GM12878 (cell line): Measurements from ENCODE around the gene RSPRY1. TPM values are rescaled to one million over a fixed set of nuclear protein-coding genes. Genes with fewer than 3 reads are reported as not detected.
A peak's percentile ranks its signal among the peaks of the same experiment; 100 is the strongest.

Experiments used
- ATAC-seq: fragments of 200-7000 bp; cut with Tn5 transposase; 3 replicates; pipeline ENCODE4 v1.9.1; 2020; ENCODE audit warnings: mild to moderate bottlenecking, moderate library complexity
- BruUV-seq: library from RNA; stranded (reverse); fragments of 400-500 nt; replicated peaks from 2 replicates; lab custom pipeline; 2021; lab: Mats Ljungman, UMichigan
- CTCF ChIA-PET: fragments of 300-600 bp; sonication (Branson Sonifier 250); formaldehyde crosslinking; extraction: SDS; loops from one replicate; lab custom pipeline; 2021; ENCODE audit warnings: inconsistent platforms; lab: Yijun Ruan, JAX
- POLR2A ChIA-PET: fragments of 350-600 bp; formaldehyde crosslinking; extraction: SDS; loops from one replicate; lab custom pipeline; 2021; ENCODE audit warnings: inconsistent platforms; lab: Charles Lee
- RAD21 ChIA-PET: fragments of 300-600 bp; sonication (Branson Sonifier 250); formaldehyde crosslinking; loops from one replicate; lab custom pipeline; 2023; ENCODE audit warnings: antibody characterized with exemption; ENCODE audit not compliant: unreplicated experiment; lab: Charles Lee
- SMC1A ChIA-PET: fragments of 300-600 bp; sonication (Branson Sonifier 250); formaldehyde crosslinking; loops from one replicate; lab custom pipeline; 2023; ENCODE audit not compliant: unreplicated experiment, uncharacterized antibody; lab: Charles Lee
- DNase-seq: peaks from one replicate; pipeline ENCODE4 v3.0.0-alpha.2; 2011; ENCODE audit warnings: low read depth, low spot score
- FAIRE-seq: peaks from 3 replicates; lab custom pipeline; 2011; peaks lifted over from hg19 to GRCh38; lab: Jason Lieb, UNC
- H2AFZ ChIP-seq: 2 replicates; pipeline ENCODE4 v1.6.0; 2011; ENCODE audit warnings: low read depth, low read length, control low read depth; ENCODE audit not compliant: control insufficient read depth
- H3K27ac ChIP-seq: 2 replicates; pipeline ENCODE4 v1.5.1; 2011; ENCODE audit warnings: control low read depth; ENCODE audit not compliant: control insufficient read depth, insufficient read depth
- H3K27me3 ChIP-seq, 2 experiments: replicated peaks in 1 of 2; 2 replicates each; pipeline versions ENCODE4 v1.6.0 to v1.6.1; 2011; ENCODE audit warnings: low read length in 1 of 2; ENCODE audit not compliant: control insufficient read depth in 2 of 2, insufficient read depth in 2 of 2
- H3K36me3 ChIP-seq, 2 experiments: 2 replicates each; pipeline ENCODE4 v1.5.1; 2011; ENCODE audit warnings: low read length in 1 of 2; ENCODE audit not compliant: control insufficient read depth in 2 of 2, insufficient read depth in 2 of 2
- H3K4me1 ChIP-seq: 2 replicates; pipeline ENCODE4 v1.6.1; 2011; ENCODE audit warnings: mild to moderate bottlenecking, low read length, moderate library complexity, mixed read lengths; ENCODE audit not compliant: control insufficient read depth, insufficient read depth
- H3K4me2 ChIP-seq: 2 replicates; pipeline ENCODE4 v1.6.0; 2011; ENCODE audit warnings: control low read depth; ENCODE audit not compliant: control insufficient read depth, insufficient read depth
- H3K4me3 ChIP-seq: fragments of 200-600 bp; sonication (generic); 2 replicates; pipeline ENCODE4 v1.5.1; 2016
- H3K79me2 ChIP-seq: 2 replicates; pipeline ENCODE4 v1.6.0; 2011; ENCODE audit warnings: low read length; ENCODE audit not compliant: control insufficient read depth, insufficient read depth
- H3K9ac ChIP-seq: 2 replicates; pipeline ENCODE4 v1.8.0; 2011; ENCODE audit warnings: low read length, control low read depth, mixed read lengths; ENCODE audit not compliant: control insufficient read depth, insufficient read depth
- H3K9me3 ChIP-seq: replicated peaks from 3 replicates; pipeline ENCODE4 v1.5.1; 2011; ENCODE audit warnings: mild to moderate bottlenecking, low read length; ENCODE audit not compliant: control insufficient read depth, insufficient read depth
- H4K20me1 ChIP-seq: 2 replicates; pipeline ENCODE4 v1.6.0; 2011; ENCODE audit not compliant: control insufficient read depth, insufficient read depth
- BMI1 ChIP-seq: fragments of 450-650 bp; IDR thresholded peaks from 2 replicates; pipeline ENCODE4 v1.6.1; 2016; ENCODE audit warnings: mild to moderate bottlenecking, moderate library complexity, borderline replicate concordance
- E2F8 ChIP-seq: fragments of 450-650 bp; IDR thresholded peaks from 2 replicates; pipeline ENCODE4 v1.6.1; 2018; ENCODE audit warnings: mild to moderate bottlenecking, low read depth, moderate library complexity; ENCODE audit not compliant: partially characterized antibody
- HDAC2 ChIP-seq: fragments of 200-600 bp; sonication (generic); IDR thresholded peaks from 2 replicates; pipeline ENCODE4 v1.6.1; 2017
- IKZF2 ChIP-seq, 2 experiments: fragments of 450-650 bp; IDR thresholded peaks; 2 replicates each; pipeline ENCODE4 v1.6.1; 2017; ENCODE audit warnings: mild to moderate bottlenecking in 2 of 2, moderate library complexity in 2 of 2
- MYC ChIP-seq: IDR thresholded peaks from 2 replicates; pipeline ENCODE4 v1.6.1; 2011; ENCODE audit warnings: mild to moderate bottlenecking, low read length, moderate library complexity, inconsistent platforms; ENCODE audit not compliant: insufficient read depth, insufficient replicate concordance, insufficient read length, severe bottlenecking
- NR2F1 ChIP-seq: fragments of 450-650 bp; conservative IDR thresholded peaks from 2 replicates; pipeline ENCODE4 v1.6.1; 2017; ENCODE audit warnings: mild to moderate bottlenecking
- PAX5 ChIP-seq: IDR thresholded peaks from 2 replicates; pipeline ENCODE4 v1.6.1; 2011; ENCODE audit warnings: low read depth, low read length, borderline replicate concordance
- RAD21 ChIP-seq: IDR thresholded peaks from 2 replicates; pipeline ENCODE4 v1.6.1; 2011; ENCODE audit warnings: mild to moderate bottlenecking, low read depth, low read length, moderate library complexity; ENCODE audit not compliant: insufficient read depth
- RB1 ChIP-seq: fragments of 450-650 bp; formaldehyde crosslinking; IDR thresholded peaks from 2 replicates; pipeline ENCODE4 v1.6.1; 2017; ENCODE audit warnings: mild to moderate bottlenecking, borderline replicate concordance
- RUNX3 ChIP-seq: IDR thresholded peaks from 2 replicates; pipeline ENCODE4 v1.6.1; 2012; ENCODE audit warnings: low read length, inconsistent platforms
- STAT3 ChIP-seq: IDR thresholded peaks from 2 replicates; pipeline ENCODE4 v1.6.1; 2011; ENCODE audit warnings: low read depth, low read length, improper control_type of control experiment
- ZNF384 ChIP-seq: IDR thresholded peaks from 2 replicates; pipeline ENCODE4 v1.6.1; 2012; ENCODE audit warnings: low read depth, mild to moderate bottlenecking, low read length, improper control_type of control experiment, borderline replicate concordance
- WGBS: methylation state at CpG from one replicate; pipeline ENCODE4 v1.1.6; 2016; ENCODE audit warnings: low lambda C conversion rate; ENCODE audit not compliant: insufficient replicate concordance, insufficient coverage; ENCODE audit errors: missing lambda C conversion rate; 5-methylcytosine and 5-hydroxymethylcytosine counted together
- in situ Hi-C: fragments of 300-500 bp; cut with MboI; formaldehyde crosslinking; loops from 9 replicates; pipeline ENCODE4 v1.14.3; 2018; ENCODE audit warnings: mixed read lengths
- intact Hi-C: fragments of 100-400 bp; cut with micrococcal nuclease; formaldehyde crosslinking; loops from one replicate; pipeline ENCODE4 v1.14.2; 2022; ENCODE audit not compliant: unreplicated experiment
- polyA plus RNA-seq, 11 experiments: library from polyadenylated mRNA; depleted of rRNA in 4 of 11; unstranded in 6 of 11; stranded (reverse) in 5 of 11; fragments of >200 nt; fragmentation: Nextera tagmentation in 4 of 11; fragmentation: Illumina TruSeq in 1 of 11; extraction: Ambion mirVana in 4 of 11; extraction: Trizol in 1 of 11; gene quantifications; 1 replicate in 1 of 11; 2 replicates in 10 of 11; pipeline versions ENCODE4 v1.2.1 to v1.2.3, GENCODE V29; 2011 to 2016; ENCODE audit warnings: inconsistent platforms in 2 of 11, missing spikeins in 2 of 11, low read depth in 1 of 11
- total RNA-seq, 4 experiments: library from RNA; depleted of rRNA in 3 of 4; stranded (reverse); fragments of >200 nt in 3 of 4; fragmentation: Illumina TruSeq in 1 of 4; extraction: Trizol in 1 of 4; gene quantifications; 2 replicates each; pipeline versions ENCODE4 v1.2.1 to v1.2.3, GENCODE V29; 2013 to 2021

RSPRY1 gene
- total and polyA plus RNA-seq, 10 of the 15 experiments (the other 5 are each of a cell fraction or from before 2014, with no cell fraction given): 18.5 to 57.0 (median 41.2) TPM

DNA sequence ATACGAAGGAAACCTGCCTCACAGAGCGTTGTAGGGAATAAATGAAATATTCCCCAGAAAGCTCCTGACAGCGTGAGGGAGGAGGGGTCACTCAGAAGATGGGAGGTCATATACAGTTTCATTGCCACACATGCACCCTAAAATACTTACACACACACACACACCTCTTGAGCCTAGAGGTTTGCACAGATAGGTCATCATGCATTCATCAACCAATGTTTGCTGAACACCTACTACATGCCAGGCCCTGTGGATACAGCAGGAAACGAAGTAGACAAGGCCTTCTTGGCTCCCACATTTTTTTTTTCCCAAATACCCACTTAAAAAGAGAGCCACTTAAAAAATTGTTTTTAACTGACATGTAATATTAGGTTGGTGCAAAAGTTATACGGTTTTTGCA, 99.2 kb downstream of the RSPRY1 start:
- WGBS: 65% methylated on average over 5 of the region's 5 CpGs
- no peak for FAIRE-seq
- ChIA-PET CTCF (interaction anchor here (1.0 kb wide), 1 partner anchor 95 kb away, joined by 3 read pairs; no protein-coding TSS in a partner anchor), RAD21 (no interaction called here), SMC1A (no interaction called here), POLR2A (interaction anchor here (1.1 kb wide), 1 partner anchor 20 kb away, joined by 3 read pairs; no protein-coding TSS in a partner anchor)
- no peak overlapping the region for H3K9ac ChIP-seq
- no peaks in the 10 kb centered on the region for H3K36me3 ChIP-seq
- H2AFZ ChIP-seq: no peak overlapping the region
- H3K79me2 ChIP-seq: no peaks in the 10 kb centered on the region
- DNase-seq: no peak
- intact Hi-C loops (loop anchor here (2.0 kb wide), 1 partner anchor 41 kb away; the partner anchor contains the start of gene ARL2BP), in situ Hi-C loops (no loop called here)
- ATAC-seq: no peak
- no peaks in the 10 kb centered on the region for H3K9me3 ChIP-seq
- H3K27ac ChIP-seq: no peak overlapping the region
- H3K4me1 ChIP-seq: peaks cover 18% of the 10 kb centered on the region
- peak overlapping the region; percentile 80 for H3K4me2 ChIP-seq
- peaks cover 2 to 8% of the 10 kb centered on the region in 2 experiments; a peak in 2 of 4 replicates for H3K27me3 ChIP-seq
- TF ChIP-seq STAT3 (no peak), NR2F1 (no peak)
- no peaks in the 10 kb centered on the region for H4K20me1 ChIP-seq
- no TSS peak for BruUV-seq
- no peak overlapping the region for H3K4me3 ChIP-seq

DNA sequence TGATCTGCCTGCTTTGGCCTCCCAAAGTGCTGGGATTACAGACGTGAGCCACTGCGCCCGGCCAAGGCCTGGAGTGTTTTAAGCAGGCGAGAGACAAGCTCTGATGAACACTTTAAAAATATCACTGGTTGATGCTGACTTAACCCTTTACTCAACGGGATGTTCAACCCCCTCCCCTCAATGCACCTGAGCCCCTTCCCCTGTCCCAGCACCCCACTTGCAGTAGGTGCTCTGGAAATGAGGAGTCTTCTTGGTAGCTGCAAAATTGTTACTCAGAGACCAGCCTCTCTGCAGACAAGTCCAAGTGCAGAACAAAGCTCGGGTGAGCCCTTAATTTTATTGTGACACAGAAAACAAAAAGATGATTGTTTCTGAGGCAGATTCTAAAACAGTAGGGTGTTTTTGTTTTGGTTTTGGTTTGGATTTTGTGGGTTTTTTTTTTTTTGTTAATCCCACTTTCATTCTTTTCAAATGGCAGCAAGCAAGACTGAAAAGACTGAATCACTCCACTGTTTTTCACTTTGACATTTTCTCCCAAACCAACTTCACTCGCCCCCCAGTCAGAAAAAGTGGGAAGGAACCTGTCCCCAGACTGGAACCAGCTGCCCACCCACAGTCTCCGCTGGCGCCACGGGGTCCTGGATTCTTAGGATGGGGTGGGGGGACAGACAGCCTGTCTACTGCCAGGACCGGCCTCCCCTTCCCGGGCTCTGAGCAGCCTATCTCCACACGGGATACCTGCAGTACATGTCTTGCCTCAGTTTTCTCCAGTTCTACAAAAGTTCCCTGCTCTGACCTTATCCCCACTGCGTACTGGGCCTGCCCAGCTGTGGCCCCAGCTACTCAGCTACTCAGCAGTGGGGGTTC, 103.5 kb downstream of the RSPRY1 start:
- no peaks in the 10 kb centered on the region for H3K79me2 ChIP-seq
- 60% methylated on average over 14 of the region's 14 CpGs for WGBS
- H2AFZ ChIP-seq: peak overlapping the region; percentile 65
- DNase-seq (no peak), ATAC-seq (peak; percentile 63), FAIRE-seq (no peak)
- no peaks in the 10 kb centered on the region for H4K20me1 ChIP-seq
- H3K36me3 ChIP-seq: no peaks in the 10 kb centered on the region
- no peak overlapping the region for H3K4me3 ChIP-seq
- in situ Hi-C loops (no loop called here), intact Hi-C loops (no loop called here)
- BruUV-seq: no TSS peak
- peaks cover 12% of the 10 kb centered on the region for H3K4me1 ChIP-seq
- POLR2A ChIA-PET: interaction anchor here (0.9 to 1.1 kb wide), 2 partner anchors 11 to 16 kb away, joined by 3 to 7 read pairs; no protein-coding TSS in a partner anchor
- RAD21 ChIA-PET: interaction anchor here (1.1 to 1.5 kb wide), 4 partner anchors 8 to 97 kb away, joined by 4 to 9 read pairs (median 4); no protein-coding TSS in a partner anchor
- H3K4me2 ChIP-seq: peak overlapping the region; percentile 49
- no peaks in the 10 kb centered on the region for H3K27me3 ChIP-seq
- CTCF ChIA-PET: interaction anchor here (0.7 to 1.9 kb wide), 7 partner anchors 8 to 230 kb away, joined by 3 to 7 read pairs (median 4); no protein-coding TSS in a partner anchor
- H3K27ac ChIP-seq: no peak overlapping the region
- peak overlapping the region; percentile 12; the same call in 1 of the 2 replicates for H3K9ac ChIP-seq
- SMC1A ChIA-PET: interaction anchor here (0.6 to 1.9 kb wide), 6 partner anchors 9 to 234 kb away, joined by 3 to 11 read pairs (median 4); partner anchors contain the start of gene ARL2BP
- H3K9me3 ChIP-seq: no peaks in the 10 kb centered on the region
- no peak for TF ChIP-seq E2F8
- no peak for TF ChIP-seq IKZF2 (IDR thresholded peaks at IDR 0.05)
- no peak for TF ChIP-seq RAD21
- TF ChIP-seq RUNX3: peak; percentile 71
- no peak for TF ChIP-seq PAX5
- no peak for TF ChIP-seq MYC
- TF ChIP-seq ZNF384: peak; percentile 79
- TF ChIP-seq HDAC2: no peak
- TF ChIP-seq RB1: no peak
- TF ChIP-seq BMI1: no peak
